ENCODE results near the gene KLHL3. TPM values are rescaled to one million over a fixed set of nuclear protein-coding genes. Genes with fewer than 3 reads are reported as not detected.

Gene KLHL3
- total RNA-seq, 1 donor from 2014 or later = 5.7 TPM

- Mint-ChIP-seq H3K27ac (ENCODE audit: unreplicated experiment) (no peak overlapping the region), H3K9me3 (ENCODE audit: unreplicated experiment) (no peaks in the 10 kb centered on the region), H3K36me3 (ENCODE audit: unreplicated experiment) (no peaks in the 10 kb centered on the region), H3K4me3 (ENCODE audit: unreplicated experiment) (no peak overlapping the region), H3K27me3 (ENCODE audit: unreplicated experiment) (no peaks in the 10 kb centered on the region), H3K4me1 (ENCODE audit: low read depth, unreplicated experiment) (no peaks in the 10 kb centered on the region)
- TF ChIP-seq CTCF (IDR thresholded peaks at IDR 0.05; ENCODE audit: partially characterized antibody, unreplicated experiment) = no peak
- DNase-seq = no peak
These were observed 146.7 kb downstream of the KLHL3 start for GRCh38 chr5:137589185-137589584.

- no peak overlapping the region for H3K27ac Mint-ChIP-seq (ENCODE audit: unreplicated experiment)
- no peaks in the 10 kb centered on the region for H3K36me3 Mint-ChIP-seq (ENCODE audit: unreplicated experiment)
- H3K4me3 Mint-ChIP-seq (ENCODE audit: unreplicated experiment) = no peak overlapping the region
- no peak for TF ChIP-seq CTCF (IDR thresholded peaks at IDR 0.05; ENCODE audit: partially characterized antibody, unreplicated experiment)
- no peak for DNase-seq
- no peaks in the 10 kb centered on the region for H3K4me1 Mint-ChIP-seq (ENCODE audit: low read depth, unreplicated experiment)
- H3K9me3 Mint-ChIP-seq (ENCODE audit: unreplicated experiment) = no peaks in the 10 kb centered on the region
- no peaks in the 10 kb centered on the region for H3K27me3 Mint-ChIP-seq (ENCODE audit: unreplicated experiment)
These were observed 148.0 kb downstream of the KLHL3 start for GRCh38 chr5:137587919-137588318.

GRCh38 chr5:137584262-137584661, 151.6 kb downstream of the KLHL3 start:
- DNase-seq = no peak
- Mint-ChIP-seq H3K4me3 (ENCODE audit: unreplicated experiment) (no peak overlapping the region), H3K9me3 (ENCODE audit: unreplicated experiment) (peaks cover 4% of the 10 kb centered on the region), H3K4me1 (ENCODE audit: low read depth, unreplicated experiment) (no peaks in the 10 kb centered on the region), H3K27ac (ENCODE audit: unreplicated experiment) (no peak overlapping the region), H3K36me3 (ENCODE audit: unreplicated experiment) (peaks cover 6% of the 10 kb centered on the region), H3K27me3 (ENCODE audit: unreplicated experiment) (no peaks in the 10 kb centered on the region)
- TF ChIP-seq CTCF (IDR thresholded peaks at IDR 0.05; ENCODE audit: partially characterized antibody, unreplicated experiment) = no peak

GRCh38 chr5:137583129-137583528, 152.8 kb downstream of the KLHL3 start:
- H3K27ac Mint-ChIP-seq (ENCODE audit: unreplicated experiment) = no peak overlapping the region
- H3K4me1 Mint-ChIP-seq (ENCODE audit: low read depth, unreplicated experiment) = no peaks in the 10 kb centered on the region
- H3K9me3 Mint-ChIP-seq (ENCODE audit: unreplicated experiment) = peaks cover 4% of the 10 kb centered on the region
- no peak overlapping the region for H3K4me3 Mint-ChIP-seq (ENCODE audit: unreplicated experiment)
- peaks cover 6% of the 10 kb centered on the region for H3K36me3 Mint-ChIP-seq (ENCODE audit: unreplicated experiment)
- no peak for DNase-seq
- TF ChIP-seq CTCF (IDR thresholded peaks at IDR 0.05; ENCODE audit: partially characterized antibody, unreplicated experiment) = no peak
- no peaks in the 10 kb centered on the region for H3K27me3 Mint-ChIP-seq (ENCODE audit: unreplicated experiment)

GRCh38 chr5:137582218-137582617, 153.7 kb downstream of the KLHL3 start:
- no peak for DNase-seq
- H3K27me3 Mint-ChIP-seq (ENCODE audit: unreplicated experiment) = no peaks in the 10 kb centered on the region
- H3K36me3 Mint-ChIP-seq (ENCODE audit: unreplicated experiment) = peaks cover 6% of the 10 kb centered on the region
- TF ChIP-seq CTCF (IDR thresholded peaks at IDR 0.05; ENCODE audit: partially characterized antibody, unreplicated experiment) = no peak
- peaks cover 4% of the 10 kb centered on the region for H3K9me3 Mint-ChIP-seq (ENCODE audit: unreplicated experiment)
- no peak overlapping the region for H3K4me3 Mint-ChIP-seq (ENCODE audit: unreplicated experiment)
- no peaks in the 10 kb centered on the region for H3K4me1 Mint-ChIP-seq (ENCODE audit: low read depth, unreplicated experiment)
- H3K27ac Mint-ChIP-seq (ENCODE audit: unreplicated experiment) = no peak overlapping the region

All from glutamatergic neuron (in vitro differentiated cells).